ENCODE data around the gene KIF21B. TPM values are rescaled to one million over a fixed set of nuclear protein-coding genes. Genes with fewer than 3 reads are reported as not detected.

KIF21B gene
- total RNA-seq, 1 donor from 2014 or later = 2.6 TPM

DNA sequence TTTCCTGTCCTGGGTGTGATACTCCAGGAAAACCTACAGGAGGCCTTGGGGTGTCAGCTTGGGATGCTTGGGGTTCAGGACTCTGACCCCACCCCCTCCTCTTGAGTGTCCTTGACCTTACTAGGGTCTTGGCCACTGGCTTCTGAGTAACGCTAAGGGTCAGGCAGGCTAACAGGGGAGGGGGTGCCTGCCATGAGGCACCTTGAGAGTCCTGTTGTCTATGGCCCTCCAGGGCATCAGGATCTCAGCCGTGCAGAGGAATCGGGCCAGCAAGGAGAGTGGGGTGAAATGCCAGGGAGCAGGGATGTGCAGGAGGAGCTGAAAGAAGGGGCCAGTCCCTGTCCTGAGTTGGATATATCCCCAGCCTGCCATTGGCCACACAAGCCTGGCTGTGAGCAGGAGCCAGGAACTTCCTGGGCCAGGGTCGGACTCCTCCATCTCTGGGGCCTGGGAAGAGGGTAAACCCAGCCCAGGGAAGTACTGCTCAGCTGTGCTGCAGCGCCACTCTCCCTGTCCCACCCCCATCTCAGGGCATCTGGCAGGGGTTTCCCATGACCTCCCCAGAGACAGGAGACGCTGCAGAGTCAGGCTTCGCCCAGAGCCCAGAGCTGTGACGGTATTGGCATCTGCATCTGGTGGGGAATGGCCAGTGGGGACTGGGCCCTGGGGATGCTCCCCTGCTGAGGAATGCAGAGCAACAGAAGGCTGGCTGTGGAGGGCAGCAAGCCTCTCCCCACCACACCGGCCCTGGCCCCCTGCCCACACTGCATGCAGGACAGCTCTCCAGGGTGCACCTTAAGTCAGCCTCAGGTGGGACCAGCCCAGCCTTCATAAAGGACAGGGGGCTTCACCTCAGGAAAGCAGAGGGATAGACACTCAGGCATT is 6.3 kb downstream of the KIF21B start:
- peaks cover 52% of the 10 kb centered on the region for H3K4me1 Mint-ChIP-seq (ENCODE audit: low read depth)
- H3K27ac Mint-ChIP-seq (ENCODE audit: unreplicated experiment) = peak overlapping the region; percentile 88
- H3K36me3 Mint-ChIP-seq (ENCODE audit: low read depth) = no peaks in the 10 kb centered on the region
- TF ChIP-seq CTCF (IDR thresholded peaks at IDR 0.05) = no peak
- no peak overlapping the region for H3K4me3 Mint-ChIP-seq (ENCODE audit: unreplicated experiment)
- DNase-seq (ENCODE audit: low spot score) = no peak
- H3K9me3 Mint-ChIP-seq (ENCODE audit: low read depth) = no peaks in the 10 kb centered on the region
- no peaks in the 10 kb centered on the region for H3K27me3 Mint-ChIP-seq (ENCODE audit: low read depth)

DNA sequence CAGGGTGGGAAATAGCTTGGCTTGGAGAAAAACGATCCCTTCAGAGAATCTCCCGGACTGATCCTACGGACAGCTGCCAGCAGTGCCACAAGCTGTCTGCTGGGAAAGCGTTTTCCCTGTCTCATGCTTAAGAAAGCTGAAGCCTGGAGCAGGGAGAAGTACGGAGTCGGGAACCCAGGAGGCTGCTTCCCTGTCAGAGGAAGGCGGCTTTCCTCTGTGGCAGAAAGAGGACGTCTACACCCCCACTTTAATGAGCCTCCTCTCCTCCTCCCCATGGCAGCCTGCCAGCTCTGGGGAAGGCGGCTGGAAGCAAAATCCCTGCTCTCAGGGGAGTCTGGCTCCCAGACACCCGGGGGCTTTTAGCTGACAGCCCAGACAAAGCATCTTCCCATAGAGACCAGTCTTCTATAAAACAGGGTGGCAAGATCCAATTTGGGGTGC is 7.3 kb downstream of the KIF21B start:
- H3K9me3 Mint-ChIP-seq (ENCODE audit: low read depth) = no peaks in the 10 kb centered on the region
- H3K27ac Mint-ChIP-seq (ENCODE audit: unreplicated experiment) = peak overlapping the region; percentile 88
- no peaks in the 10 kb centered on the region for H3K27me3 Mint-ChIP-seq (ENCODE audit: low read depth)
- peaks cover 48% of the 10 kb centered on the region for H3K4me1 Mint-ChIP-seq (ENCODE audit: low read depth)
- TF ChIP-seq CTCF (IDR thresholded peaks at IDR 0.05) = no peak
- H3K4me3 Mint-ChIP-seq (ENCODE audit: unreplicated experiment) = peak overlapping the region; percentile 52
- no peak for DNase-seq (ENCODE audit: low spot score)
- no peaks in the 10 kb centered on the region for H3K36me3 Mint-ChIP-seq (ENCODE audit: low read depth)

GRCh38 chr1:201015551-201016091 is 7.9 kb downstream of the KIF21B start:
- DNase-seq (ENCODE audit: low spot score) = no peak
- TF ChIP-seq CTCF (IDR thresholded peaks at IDR 0.05) = no peak
- Mint-ChIP-seq H3K4me1 (ENCODE audit: low read depth) (peaks cover 45% of the 10 kb centered on the region), H3K4me3 (ENCODE audit: unreplicated experiment) (peak overlapping the region; percentile 52), H3K36me3 (ENCODE audit: low read depth) (no peaks in the 10 kb centered on the region), H3K27me3 (ENCODE audit: low read depth) (no peaks in the 10 kb centered on the region), H3K27ac (ENCODE audit: unreplicated experiment) (peak overlapping the region; percentile 88), H3K9me3 (ENCODE audit: low read depth) (no peaks in the 10 kb centered on the region)

DNA sequence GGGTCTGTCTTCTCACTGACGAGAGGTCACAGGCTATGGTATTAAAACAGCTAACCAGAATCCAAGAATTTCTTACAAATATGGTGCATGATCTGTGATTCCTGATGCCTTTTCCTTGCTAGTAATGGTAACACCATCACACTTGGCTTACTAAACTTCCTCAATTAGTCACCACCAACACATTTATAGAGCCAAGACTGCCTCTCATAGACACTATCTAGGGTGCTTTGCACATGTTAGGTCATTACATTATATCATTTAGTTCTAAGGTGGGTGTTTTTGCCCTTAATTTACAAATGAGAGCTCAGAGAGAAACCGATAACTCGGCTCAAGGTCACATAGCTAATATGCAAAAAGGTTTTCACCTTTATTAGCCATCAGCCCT is 8.7 kb downstream of the KIF21B start:
- H3K4me3 Mint-ChIP-seq (ENCODE audit: unreplicated experiment) = no peak overlapping the region
- no peaks in the 10 kb centered on the region for H3K27me3 Mint-ChIP-seq (ENCODE audit: low read depth)
- H3K9me3 Mint-ChIP-seq (ENCODE audit: low read depth) = no peaks in the 10 kb centered on the region
- H3K4me1 Mint-ChIP-seq (ENCODE audit: low read depth) = peaks cover 45% of the 10 kb centered on the region
- no peak for DNase-seq (ENCODE audit: low spot score)
- no peaks in the 10 kb centered on the region for H3K36me3 Mint-ChIP-seq (ENCODE audit: low read depth)
- H3K27ac Mint-ChIP-seq (ENCODE audit: unreplicated experiment) = no peak overlapping the region
- TF ChIP-seq CTCF (IDR thresholded peaks at IDR 0.05) = no peak

GRCh38 chr1:201013991-201014815 is 9.3 kb downstream of the KIF21B start:
- H3K27ac Mint-ChIP-seq (ENCODE audit: unreplicated experiment) = no peak overlapping the region
- no peak for DNase-seq (ENCODE audit: low spot score)
- H3K27me3 Mint-ChIP-seq (ENCODE audit: low read depth) = no peaks in the 10 kb centered on the region
- H3K4me1 Mint-ChIP-seq (ENCODE audit: low read depth) = peaks cover 42% of the 10 kb centered on the region
- TF ChIP-seq CTCF (IDR thresholded peaks at IDR 0.05) = no peak
- H3K4me3 Mint-ChIP-seq (ENCODE audit: unreplicated experiment) = no peak overlapping the region
- no peaks in the 10 kb centered on the region for H3K9me3 Mint-ChIP-seq (ENCODE audit: low read depth)
- no peaks in the 10 kb centered on the region for H3K36me3 Mint-ChIP-seq (ENCODE audit: low read depth)

Data from chondrocyte (in vitro differentiated cells).